OCI-LY3 (cell line): Measurements from ENCODE around the gene RPP40.

Source experiments
- CTCF ChIP-seq: fragments of 200-600, 300-600 bp; sonication (generic); IDR thresholded peaks from 2 replicates; pipeline ENCODE4 v1.5.1; 2014; ENCODE audit warnings: antibody characterized with exemption, low read length, low read depth
- EZH2phosphoT487 ChIP-seq: fragments of 200-600 bp; shearing (Covaris generic); IDR thresholded peaks from 2 replicates; pipeline ENCODE4 v1.6.1; 2018; ENCODE audit warnings: antibody characterized with exemption, mixed run types, low read depth

- TF ChIP-seq CTCF (no peak), EZH2phosphoT487 (no peak)
Observed at GRCh38 chr6:4975506-4975905, 28.3 kb downstream of the RPP40 start.
